Endothelial cell (in vitro differentiated cells): ENCODE measurements around the gene LARP1. TPM values are rescaled to one million over a fixed set of nuclear protein-coding genes. Genes with fewer than 3 reads are reported as not detected.

ENCODE experiments used
- DNase-seq: peaks from one replicate; pipeline ENCODE4 v3.0.0; 2021; ENCODE audit warnings: low spot score
- H3K27ac Mint-ChIP-seq: one replicate; pipeline ENCODE4 v1.8.0; 2021; ENCODE audit warnings: mixed read lengths, inconsistent platforms; ENCODE audit not compliant: unreplicated experiment
- H3K27me3 Mint-ChIP-seq: one replicate; pipeline ENCODE4 v1.8.0; 2021; ENCODE audit warnings: mild to moderate bottlenecking, moderate library complexity, mixed read lengths, inconsistent platforms; ENCODE audit not compliant: unreplicated experiment
- H3K36me3 Mint-ChIP-seq: one replicate; pipeline ENCODE4 v1.8.0; 2021; ENCODE audit warnings: mild to moderate bottlenecking, low read depth, mixed read lengths, inconsistent platforms; ENCODE audit not compliant: unreplicated experiment
- H3K4me1 Mint-ChIP-seq: one replicate; pipeline ENCODE4 v1.8.0; 2021; ENCODE audit warnings: mild to moderate bottlenecking, mixed read lengths, inconsistent platforms; ENCODE audit not compliant: unreplicated experiment
- H3K4me3 Mint-ChIP-seq: one replicate; pipeline ENCODE4 v1.8.0; 2021; ENCODE audit warnings: mild to moderate bottlenecking, mixed read lengths, inconsistent platforms; ENCODE audit not compliant: unreplicated experiment
- H3K9me3 Mint-ChIP-seq: one replicate; pipeline ENCODE4 v1.8.0; 2021; ENCODE audit warnings: mixed read lengths, inconsistent platforms; ENCODE audit not compliant: unreplicated experiment
- total RNA-seq: library from RNA; stranded (reverse); fragmentation: NEBNext Ultra II Directional; extraction: Animal tissue kit (Norgen Biotek cat#: 25700); gene quantifications from one replicate; pipeline ENCODE4 v1.2.1, GENCODE V29; 2021; ENCODE audit not compliant: unreplicated experiment
- TF ChIP-seq, protein P1 (sequence below): fragments of 200-600 bp; sonication (generic); IDR thresholded peaks from one replicate; pipeline ENCODE4 v1.5.0; 2021; ENCODE audit warnings: antibody characterized with exemption; ENCODE audit not compliant: unreplicated experiment

The LARP1 gene
- total RNA-seq, 1 donor from 2014 or later: 198 TPM

DNA sequence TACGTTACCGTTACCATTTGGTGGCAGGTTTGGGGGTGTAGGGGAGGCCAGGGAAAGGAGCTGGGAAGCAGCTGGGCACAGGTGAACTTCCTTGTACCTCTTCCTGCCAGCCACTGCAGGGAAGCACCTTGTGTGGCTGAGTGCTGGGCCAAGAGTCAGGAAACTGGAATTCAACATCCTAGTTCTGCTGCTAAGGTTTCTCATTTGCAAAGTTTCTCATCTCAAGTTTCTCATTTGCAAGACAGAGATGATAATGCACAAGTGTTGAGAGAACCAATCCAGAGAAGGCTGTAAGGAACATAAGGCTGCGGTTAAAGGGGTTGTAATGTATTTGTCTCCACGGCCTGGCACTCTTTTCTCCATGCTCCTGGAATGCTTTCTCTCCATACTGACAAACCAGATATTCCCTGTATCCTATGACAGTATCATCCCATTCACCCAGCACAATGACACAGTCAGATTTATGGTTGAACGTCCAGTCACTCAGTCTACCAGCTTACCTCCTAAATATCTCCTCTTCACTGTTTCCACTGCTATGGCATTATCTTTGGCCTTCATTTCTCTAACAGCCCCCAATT is 33.6 kb upstream of the LARP1 start:
- DNase-seq: no peak
- Mint-ChIP-seq H3K9me3 (no peaks in the 10 kb centered on the region), H3K27me3 (no peaks in the 10 kb centered on the region), H3K4me1 (peaks cover 15% of the 10 kb centered on the region), H3K36me3 (no peaks in the 10 kb centered on the region), H3K27ac (peak overlapping the region; percentile 10), H3K4me3 (no peak overlapping the region)
- TF ChIP-seq, protein P1, sequence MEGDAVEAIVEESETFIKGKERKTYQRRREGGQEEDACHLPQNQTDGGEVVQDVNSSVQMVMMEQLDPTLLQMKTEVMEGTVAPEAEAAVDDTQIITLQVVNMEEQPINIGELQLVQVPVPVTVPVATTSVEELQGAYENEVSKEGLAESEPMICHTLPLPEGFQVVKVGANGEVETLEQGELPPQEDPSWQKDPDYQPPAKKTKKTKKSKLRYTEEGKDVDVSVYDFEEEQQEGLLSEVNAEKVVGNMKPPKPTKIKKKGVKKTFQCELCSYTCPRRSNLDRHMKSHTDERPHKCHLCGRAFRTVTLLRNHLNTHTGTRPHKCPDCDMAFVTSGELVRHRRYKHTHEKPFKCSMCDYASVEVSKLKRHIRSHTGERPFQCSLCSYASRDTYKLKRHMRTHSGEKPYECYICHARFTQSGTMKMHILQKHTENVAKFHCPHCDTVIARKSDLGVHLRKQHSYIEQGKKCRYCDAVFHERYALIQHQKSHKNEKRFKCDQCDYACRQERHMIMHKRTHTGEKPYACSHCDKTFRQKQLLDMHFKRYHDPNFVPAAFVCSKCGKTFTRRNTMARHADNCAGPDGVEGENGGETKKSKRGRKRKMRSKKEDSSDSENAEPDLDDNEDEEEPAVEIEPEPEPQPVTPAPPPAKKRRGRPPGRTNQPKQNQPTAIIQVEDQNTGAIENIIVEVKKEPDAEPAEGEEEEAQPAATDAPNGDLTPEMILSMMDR: no peak

DNA sequence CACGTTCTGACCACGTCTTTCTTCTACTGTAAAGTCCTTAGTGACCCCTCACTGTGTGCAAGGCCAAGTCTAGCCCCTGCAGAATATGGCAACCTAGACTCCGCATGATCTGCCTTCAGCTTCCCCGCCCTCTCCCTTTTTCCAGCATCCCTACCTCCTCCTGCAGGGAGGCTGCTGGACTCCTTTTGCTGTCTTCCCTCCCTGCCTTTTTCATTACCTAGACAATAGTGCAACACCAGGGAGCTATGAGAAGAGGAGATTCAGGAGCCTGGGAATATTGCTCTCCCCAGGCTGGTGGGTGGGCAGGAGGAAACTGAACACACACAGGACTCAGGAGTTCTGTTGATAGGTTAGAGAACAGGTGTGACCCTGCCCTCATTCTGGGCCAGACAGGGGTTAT is 33.1 kb upstream of the LARP1 start:
- Mint-ChIP-seq H3K4me3 (no peak overlapping the region), H3K9me3 (no peaks in the 10 kb centered on the region), H3K27ac (peak overlapping the region; percentile 21), H3K36me3 (no peaks in the 10 kb centered on the region), H3K4me1 (peaks cover 15% of the 10 kb centered on the region), H3K27me3 (no peaks in the 10 kb centered on the region)
- DNase-seq: no peak
- TF ChIP-seq, protein P1: no peak

DNA sequence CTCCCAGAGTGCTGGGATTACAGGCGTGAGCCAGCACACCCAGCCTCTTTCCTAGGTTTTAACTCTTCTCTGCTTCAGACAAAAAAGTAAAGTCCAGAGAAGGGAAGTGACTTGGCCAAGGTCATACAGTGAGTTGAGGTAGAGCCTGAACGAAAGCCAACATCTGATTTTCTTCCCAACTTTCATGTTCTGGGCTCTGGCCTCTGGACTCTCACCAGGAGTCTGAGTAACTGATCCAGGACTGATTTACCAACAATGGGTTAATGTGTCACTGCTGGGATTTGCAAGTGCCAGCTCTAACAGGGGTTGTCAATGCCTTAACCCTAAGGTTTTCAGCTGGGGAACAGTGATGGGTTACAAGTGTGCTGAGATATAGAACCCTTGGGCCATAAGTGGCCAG is 32.2 kb upstream of the LARP1 start:
- no peaks in the 10 kb centered on the region for H3K36me3 Mint-ChIP-seq
- no peak for DNase-seq
- TF ChIP-seq, protein P1: no peak
- no peaks in the 10 kb centered on the region for H3K9me3 Mint-ChIP-seq
- H3K27me3 Mint-ChIP-seq: no peaks in the 10 kb centered on the region
- no peak overlapping the region for H3K4me3 Mint-ChIP-seq
- H3K4me1 Mint-ChIP-seq: peaks cover 15% of the 10 kb centered on the region
- H3K27ac Mint-ChIP-seq: no peak overlapping the region

DNA sequence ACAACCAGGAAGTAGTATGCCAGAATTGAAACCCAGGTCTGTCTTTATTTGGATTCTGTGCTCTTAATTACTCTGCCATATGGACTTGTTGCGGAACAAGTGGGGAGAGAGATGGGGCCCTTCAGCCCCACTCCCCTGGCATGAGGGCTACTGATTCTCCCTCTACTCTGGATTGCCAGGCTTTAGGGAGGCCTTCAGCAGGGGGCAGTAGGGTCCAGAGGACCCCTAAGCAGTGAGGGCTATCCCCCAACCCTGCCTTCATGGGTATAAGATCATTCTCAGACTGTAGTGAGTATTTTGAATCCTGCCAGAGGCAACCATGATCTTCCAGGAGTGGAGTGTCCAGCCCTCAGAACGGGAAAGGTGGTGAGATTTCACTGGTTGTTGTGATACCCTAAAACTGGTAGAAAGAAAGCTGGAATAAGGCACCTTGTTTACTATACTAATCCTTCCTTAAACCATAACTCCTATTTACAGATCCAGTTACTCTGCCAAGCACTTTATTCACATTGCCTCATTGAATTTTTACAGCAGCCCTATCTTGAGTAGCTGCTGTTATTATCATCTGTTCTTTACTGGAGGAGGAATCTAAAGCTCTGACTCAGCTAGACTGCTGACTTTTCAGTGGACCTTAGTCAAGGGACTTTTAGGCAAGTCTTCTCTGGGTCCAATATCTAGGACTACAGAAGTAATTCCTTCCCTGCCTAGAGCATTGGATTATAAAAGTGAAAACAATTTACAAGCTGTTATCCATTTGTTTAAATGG is 31.3 kb upstream of the LARP1 start:
- Mint-ChIP-seq H3K27me3 (no peaks in the 10 kb centered on the region), H3K4me1 (peaks cover 16% of the 10 kb centered on the region), H3K27ac (no peak overlapping the region), H3K36me3 (no peaks in the 10 kb centered on the region), H3K9me3 (no peaks in the 10 kb centered on the region), H3K4me3 (no peak overlapping the region)
- DNase-seq: no peak
- TF ChIP-seq, protein P1: no peak

DNA sequence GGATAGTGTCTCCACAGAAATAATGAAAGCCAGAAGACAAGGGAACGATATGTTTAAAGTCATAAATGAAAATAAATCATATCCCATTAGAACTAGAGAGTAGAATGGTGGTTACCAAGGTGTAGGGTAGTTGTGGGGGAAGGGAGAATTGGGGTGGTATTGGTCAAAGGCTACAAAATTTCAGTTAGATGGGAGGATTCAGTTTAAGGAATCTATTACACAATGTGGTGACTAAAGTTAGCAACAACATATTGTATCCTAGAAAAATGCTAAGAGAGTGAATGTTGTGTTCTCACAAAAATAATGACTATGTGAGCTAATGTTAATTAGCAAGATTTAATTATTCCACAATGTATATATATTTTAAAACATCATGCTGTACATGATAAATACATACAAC is 27.8 kb upstream of the LARP1 start:
- Mint-ChIP-seq H3K36me3 (no peaks in the 10 kb centered on the region), H3K4me1 (peaks cover 7% of the 10 kb centered on the region), H3K4me3 (no peak overlapping the region), H3K27ac (no peak overlapping the region), H3K9me3 (no peaks in the 10 kb centered on the region), H3K27me3 (peaks cover 4% of the 10 kb centered on the region)
- TF ChIP-seq, protein P1: no peak
- no peak for DNase-seq
